CD14-positive monocyte (primary cell): ENCODE data around the gene TTLL6. TPM values are rescaled to one million over a fixed set of nuclear protein-coding genes. Genes with fewer than 3 reads are reported as not detected.

ENCODE experiments used
- DNase-seq, 3 donors: peaks; one replicate each; pipeline ENCODE4 v3.0.0-alpha.2; 2011 to 2022
- H2AFZ ChIP-seq: 2 replicates; pipeline ENCODE4 v1.6.0; 2012; ENCODE audit warnings: mild to moderate bottlenecking, low read depth, low read length, inconsistent platforms; ENCODE audit not compliant: insufficient read depth, poor library complexity, severe bottlenecking
- H3K27ac ChIP-seq, 2 donors: 1 replicate in 1 of 2; 2 replicates in 1 of 2; pipeline ENCODE4 v1.5.1; 2012 to 2013; ENCODE audit warnings: low read length in 2 of 2, control low read depth in 1 of 2, inconsistent platforms in 1 of 2, low read depth in 1 of 2, mild to moderate bottlenecking in 1 of 2
- H3K27me3 ChIP-seq, 2 donors: one replicate each; pipeline versions ENCODE4 v1.6.0 to v1.6.1; 2011 to 2013; ENCODE audit warnings: low read length in 2 of 2; ENCODE audit not compliant: control insufficient read depth in 2 of 2, insufficient read depth in 2 of 2
- H3K36me3 ChIP-seq, 2 donors: replicated peaks in 1 of 2; 1 replicate in 1 of 2; 2 replicates in 1 of 2; pipeline versions ENCODE4 v1.5.1 to v1.6.1; 2012 to 2013; ENCODE audit warnings: low read length in 2 of 2, control low read depth in 1 of 2, inconsistent platforms in 1 of 2, mild to moderate bottlenecking in 1 of 2; ENCODE audit not compliant: insufficient read depth in 2 of 2, control insufficient read depth in 1 of 2
- H3K4me1 ChIP-seq, 2 donors: 1 replicate in 1 of 2; 2 replicates in 1 of 2; pipeline versions ENCODE4 v1.5.1 to v1.6.1; 2012 to 2013; ENCODE audit warnings: low read length in 2 of 2, control low read depth in 1 of 2, inconsistent platforms in 1 of 2, mild to moderate bottlenecking in 1 of 2, moderate library complexity in 1 of 2; ENCODE audit not compliant: insufficient read depth in 2 of 2, control insufficient read depth in 1 of 2
- H3K4me2 ChIP-seq: replicated peaks from 2 replicates; pipeline ENCODE3; 2012; ENCODE audit warnings: low read length, moderate library complexity, mild to moderate bottlenecking; ENCODE audit not compliant: poor library complexity, severe bottlenecking; ENCODE audit errors: extremely low read depth
- H3K4me3 ChIP-seq, 3 experiments: fragments of 200-600 bp in 1 of 3; sonication (generic) in 1 of 3; replicated peaks in 1 of 3; 1 replicate in 2 of 3; 2 replicates in 1 of 3; pipeline ENCODE4 v1.5.1; 2011 to 2013; ENCODE audit warnings: low read length in 3 of 3, mild to moderate bottlenecking in 3 of 3, control low read depth in 2 of 3, low read depth in 2 of 3, inconsistent platforms in 1 of 3, moderate library complexity in 1 of 3
- H3K79me2 ChIP-seq: 2 replicates; pipeline ENCODE4 v1.6.0; 2012; ENCODE audit warnings: mild to moderate bottlenecking, control low read depth, inconsistent platforms, low read length, moderate library complexity; ENCODE audit not compliant: insufficient read depth
- H3K9ac ChIP-seq: 2 replicates; pipeline ENCODE4 v1.6.0; 2017; ENCODE audit warnings: low read length, mild to moderate bottlenecking; ENCODE audit not compliant: insufficient read depth, poor library complexity, severe bottlenecking
- H3K9me3 ChIP-seq, 2 donors: replicated peaks in 1 of 2; 1 replicate in 1 of 2; 2 replicates in 1 of 2; pipeline versions ENCODE4 v1.5.1 to v1.6.1; 2012 to 2013; ENCODE audit warnings: low read length in 2 of 2, control low read depth in 1 of 2; ENCODE audit not compliant: control insufficient read depth in 1 of 2, insufficient read depth in 1 of 2
- H4K20me1 ChIP-seq: 2 replicates; pipeline ENCODE4 v1.6.0; 2012; ENCODE audit warnings: mild to moderate bottlenecking, low read length, control low read depth, moderate library complexity; ENCODE audit not compliant: insufficient read depth
- H3K27ac Mint-ChIP-seq, 7 donors: one replicate each; pipeline ENCODE4 v1.8.0; 2020; ENCODE audit warnings: mild to moderate bottlenecking in 7 of 7, mixed read lengths in 7 of 7, moderate library complexity in 6 of 7, inconsistent platforms in 2 of 7
- H3K27me3 Mint-ChIP-seq, 3 donors: one replicate each; pipeline ENCODE4 v1.8.0; 2021 to 2022; ENCODE audit warnings: low read depth in 3 of 3, mild to moderate bottlenecking in 3 of 3, mixed read lengths in 3 of 3, moderate library complexity in 3 of 3, inconsistent platforms in 1 of 3
- H3K36me3 Mint-ChIP-seq, 2 donors: one replicate each; pipeline ENCODE4 v1.8.0; 2020; ENCODE audit warnings: mixed read lengths in 2 of 2, inconsistent platforms in 1 of 2, mild to moderate bottlenecking in 1 of 2
- H3K4me1 Mint-ChIP-seq: one replicate; pipeline ENCODE4 v1.8.0; 2020; ENCODE audit warnings: mild to moderate bottlenecking, mixed read lengths
- H3K4me3 Mint-ChIP-seq, 2 donors: one replicate each; pipeline ENCODE4 v1.8.0; 2020; ENCODE audit warnings: mild to moderate bottlenecking in 2 of 2, mixed read lengths in 2 of 2, moderate library complexity in 1 of 2
- H3K9me3 Mint-ChIP-seq, 7 donors: one replicate each; pipeline ENCODE4 v1.8.0; 2020 to 2022; ENCODE audit warnings: mixed read lengths in 7 of 7, mild to moderate bottlenecking in 6 of 7, moderate library complexity in 6 of 7, inconsistent platforms in 2 of 7
- WGBS: methylation state at CpG from one replicate; pipeline ENCODE4 v1.1.5; 2013; ENCODE audit warnings: missing lambda C conversion rate; ENCODE audit not compliant: insufficient coverage; 5-methylcytosine and 5-hydroxymethylcytosine counted together
- intact Hi-C, 2 donors: fragments of 100-400 bp; cut with micrococcal nuclease; formaldehyde crosslinking; loops; one replicate each; pipeline versions ENCODE4 v1.15.0 to v1.15.1; 2023
- polyA plus RNA-seq, 3 donors: library from polyadenylated mRNA; depleted of rRNA in 1 of 3; unstranded in 2 of 3; stranded (reverse) in 1 of 3; fragments of 300-500 nt in 2 of 3; fragments of >200 nt in 1 of 3; fragmentation: Illumina TruSeq in 2 of 3; gene quantifications; 1 replicate in 2 of 3; 2 replicates in 1 of 3; pipeline ENCODE4 v1.2.3, GENCODE V29; 2012 to 2021
- TF ChIP-seq, protein P1 (sequence below): fragments of 200-600 bp; IDR thresholded peaks from one replicate; pipeline ENCODE4 v1.8.0; 2022; ENCODE audit warnings: antibody characterized with exemption, mild to moderate bottlenecking

TTLL6 gene
- polyA plus RNA-seq, 3 donors = not detected

DNA sequence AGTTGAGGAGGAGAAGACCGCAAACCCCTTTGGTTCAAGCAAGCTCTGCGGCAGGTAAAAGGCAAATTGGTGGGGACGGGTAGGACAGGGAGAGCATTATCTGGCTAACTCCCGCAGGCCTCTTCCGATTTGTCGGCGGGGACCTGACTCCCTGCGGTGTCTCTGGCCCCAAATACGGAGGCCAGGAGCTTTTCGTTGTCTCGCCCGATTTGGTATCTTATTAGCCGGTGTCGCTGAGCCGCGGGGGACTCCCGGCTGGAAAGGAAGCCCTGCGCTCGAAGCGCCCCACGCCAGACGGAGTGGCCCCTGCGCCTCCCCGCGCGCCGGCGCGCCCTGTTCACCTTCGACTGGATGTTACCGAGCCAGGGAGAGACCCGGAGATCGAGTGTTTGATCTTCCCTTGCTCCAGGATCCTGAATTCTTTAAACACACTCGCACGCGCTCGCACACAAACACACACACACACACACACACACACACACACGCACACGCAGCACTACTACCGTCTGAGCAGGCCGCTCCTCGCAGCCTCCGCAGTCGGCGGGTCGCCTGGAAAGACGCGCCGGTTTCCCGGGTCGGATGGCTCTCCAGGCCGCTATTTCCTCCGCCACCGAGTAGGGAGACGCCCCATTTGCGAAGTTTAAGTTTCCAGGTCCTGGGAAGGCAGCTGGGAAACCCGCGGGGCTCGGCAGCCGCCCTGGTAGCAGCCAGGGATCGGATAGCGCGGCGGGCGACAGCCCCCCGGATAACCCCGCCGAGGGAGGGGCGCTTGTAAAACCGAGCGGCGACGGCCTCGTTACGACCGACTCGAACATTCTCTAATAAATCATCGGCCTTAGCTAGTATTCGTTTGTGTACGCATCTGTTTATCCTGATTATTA lies 98.0 kb downstream of the TTLL6 start:
- Histone ChIP-seq H3K79me2 (no peaks in the 10 kb centered on the region), H3K4me1 (peaks cover 19 to 20% of the 10 kb centered on the region in 2 donors), H2AFZ (peak overlapping the region; percentile 21), H3K9ac (no peak overlapping the region), H3K27ac (no peak overlapping the region), H3K4me3 (no peak overlapping the region), H3K36me3 (no peaks in the 10 kb centered on the region), H3K9me3 (peaks cover 3 to 37% of the 10 kb centered on the region in 2 donors), H3K27me3 (peaks cover 85 to 99% of the 10 kb centered on the region in 2 donors), H4K20me1 (no peaks in the 10 kb centered on the region), H3K4me2 (no peak overlapping the region)
- Mint-ChIP-seq H3K4me3 (peak overlapping the region in 1 of 2 donors; percentile 82), H3K4me1 (peaks cover 25% of the 10 kb centered on the region), H3K27ac (no peak overlapping the region), H3K27me3 (peaks cover 85 to 97% (median 96%) of the 10 kb centered on the region in 3 donors), H3K36me3 (peaks cover 0 to 12% of the 10 kb centered on the region in 2 donors), H3K9me3 (peaks cover 0 to 28% (median 19%) of the 10 kb centered on the region in 7 donors)
- 2% methylated on average over 71 of the region's 80 CpGs for WGBS
- TF ChIP-seq, protein P1, sequence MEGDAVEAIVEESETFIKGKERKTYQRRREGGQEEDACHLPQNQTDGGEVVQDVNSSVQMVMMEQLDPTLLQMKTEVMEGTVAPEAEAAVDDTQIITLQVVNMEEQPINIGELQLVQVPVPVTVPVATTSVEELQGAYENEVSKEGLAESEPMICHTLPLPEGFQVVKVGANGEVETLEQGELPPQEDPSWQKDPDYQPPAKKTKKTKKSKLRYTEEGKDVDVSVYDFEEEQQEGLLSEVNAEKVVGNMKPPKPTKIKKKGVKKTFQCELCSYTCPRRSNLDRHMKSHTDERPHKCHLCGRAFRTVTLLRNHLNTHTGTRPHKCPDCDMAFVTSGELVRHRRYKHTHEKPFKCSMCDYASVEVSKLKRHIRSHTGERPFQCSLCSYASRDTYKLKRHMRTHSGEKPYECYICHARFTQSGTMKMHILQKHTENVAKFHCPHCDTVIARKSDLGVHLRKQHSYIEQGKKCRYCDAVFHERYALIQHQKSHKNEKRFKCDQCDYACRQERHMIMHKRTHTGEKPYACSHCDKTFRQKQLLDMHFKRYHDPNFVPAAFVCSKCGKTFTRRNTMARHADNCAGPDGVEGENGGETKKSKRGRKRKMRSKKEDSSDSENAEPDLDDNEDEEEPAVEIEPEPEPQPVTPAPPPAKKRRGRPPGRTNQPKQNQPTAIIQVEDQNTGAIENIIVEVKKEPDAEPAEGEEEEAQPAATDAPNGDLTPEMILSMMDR = no peak
- DNase-seq = no peak
- intact Hi-C loops = no loop called here

DNA sequence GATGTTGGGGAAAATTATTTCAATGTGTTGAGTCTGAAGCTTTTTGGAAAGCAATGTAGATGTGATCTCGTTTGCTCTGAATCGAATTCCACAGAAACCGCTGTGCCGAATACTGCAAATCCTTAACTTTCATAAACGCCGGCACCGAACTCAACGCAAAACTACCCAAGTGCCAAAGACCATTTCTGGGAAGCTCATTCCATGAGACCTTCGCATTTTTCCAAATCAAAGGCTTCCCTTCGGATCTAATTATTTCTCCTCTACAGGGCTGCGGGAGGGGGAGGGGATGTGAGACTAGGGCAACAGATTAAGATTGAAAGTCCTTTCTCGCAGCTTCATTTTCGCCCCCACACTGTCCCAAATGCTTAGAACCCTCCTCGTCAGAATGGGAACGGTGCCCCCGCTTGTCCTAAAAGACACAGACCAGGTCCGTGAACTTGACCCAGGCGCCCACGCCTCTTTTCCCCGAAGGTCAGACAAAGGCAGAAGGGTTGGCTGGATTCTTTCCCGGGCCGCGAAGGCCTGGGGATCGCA lies 98.7 kb downstream of the TTLL6 start:
- Histone ChIP-seq H3K27me3 (peaks cover 78 to 99% of the 10 kb centered on the region in 2 donors), H3K27ac (no peak overlapping the region), H3K36me3 (no peaks in the 10 kb centered on the region), H3K9me3 (peaks cover 3 to 31% of the 10 kb centered on the region in 2 donors), H3K79me2 (no peaks in the 10 kb centered on the region), H3K4me1 (peaks cover 12 to 13% of the 10 kb centered on the region in 2 donors), H3K4me2 (no peak overlapping the region), H3K9ac (no peak overlapping the region), H3K4me3 (no peak overlapping the region), H2AFZ (no peak overlapping the region), H4K20me1 (no peaks in the 10 kb centered on the region)
- Mint-ChIP-seq H3K9me3 (peaks cover 0 to 24% (median 15%) of the 10 kb centered on the region in 7 donors), H3K4me3 (peak overlapping the region in 1 of 2 donors; percentile 81), H3K4me1 (peaks cover 18% of the 10 kb centered on the region), H3K27ac (no peak overlapping the region), H3K27me3 (peaks cover 85 to 97% (median 95%) of the 10 kb centered on the region in 3 donors), H3K36me3 (peaks cover 0 to 8% of the 10 kb centered on the region in 2 donors)
- no peak for DNase-seq
- intact Hi-C loops = no loop called here
- TF ChIP-seq, protein P1 = no peak
- WGBS = 3% methylated on average over 12 of the region's 24 CpGs
